Loucy (cell line): ENCODE results near the gene GFY.

Experiments used
- H2AFZ ChIP-seq: fragments of 200-600 bp; sonication (generic); 2 replicates; pipeline ENCODE4 v1.6.0; 2016; ENCODE audit warnings: antibody characterized with exemption, mild to moderate bottlenecking, low read length, moderate library complexity
- H3F3A ChIP-seq: fragments of 200-600 bp; 2 replicates; pipeline ENCODE4 v1.6.0; 2016; ENCODE audit warnings: antibody characterized with exemption, low read depth, mild to moderate bottlenecking
- H3K27me3 ChIP-seq: fragments of 200-600 bp; sonication (generic); 2 replicates; pipeline ENCODE4 v1.6.1; 2014; ENCODE audit warnings: low read length, mild to moderate bottlenecking; ENCODE audit not compliant: insufficient read depth, poor library complexity, severe bottlenecking
- H3K36me3 ChIP-seq: fragments of 200-600 bp; sonication (generic); 2 replicates; pipeline ENCODE4 v1.6.1; 2016; ENCODE audit warnings: low read length; ENCODE audit not compliant: insufficient read depth
- H3K4me1 ChIP-seq: fragments of 200-600 bp; sonication (generic); 2 replicates; pipeline ENCODE4 v1.5.1; 2014; ENCODE audit warnings: low read length, mild to moderate bottlenecking; ENCODE audit not compliant: insufficient read depth, poor library complexity, severe bottlenecking
- H3K4me2 ChIP-seq: fragments of 200-600 bp; sonication (generic); 2 replicates; pipeline ENCODE4 v1.6.0; 2014; ENCODE audit warnings: antibody characterized with exemption, low read length, low read depth, mild to moderate bottlenecking; ENCODE audit not compliant: poor library complexity, severe bottlenecking
- H3K4me3 ChIP-seq: fragments of 200-600 bp; sonication (generic); 2 replicates; pipeline ENCODE4 v1.5.1; 2014; ENCODE audit warnings: low read length, mild to moderate bottlenecking, mixed read lengths; ENCODE audit not compliant: poor library complexity, severe bottlenecking
- H3K79me2 ChIP-seq: fragments of 200-600 bp; sonication (generic); 2 replicates; pipeline ENCODE4 v1.6.1; 2014; ENCODE audit warnings: low read length; ENCODE audit not compliant: insufficient read depth
- H3K9ac ChIP-seq: fragments of 200-600 bp; sonication (generic); 2 replicates; pipeline ENCODE4 v1.6.0; 2014; ENCODE audit warnings: mild to moderate bottlenecking, low read depth, low read length, moderate library complexity; ENCODE audit not compliant: poor library complexity, severe bottlenecking
- H3K9me2 ChIP-seq: fragments of 200-600 bp; sonication (generic); replicated peaks from 2 replicates; pipeline ENCODE4 v1.6.1; 2016; ENCODE audit warnings: low read depth, low read length, mixed read lengths
- H3K9me3 ChIP-seq: fragments of 200-600 bp; sonication (generic); 2 replicates; pipeline ENCODE4 v1.6.1; 2014; ENCODE audit warnings: mild to moderate bottlenecking, antibody characterized with exemption, low read length, low read depth; ENCODE audit not compliant: insufficient read depth
- H4K20me1 ChIP-seq: fragments of 200-600 bp; sonication (generic); 2 replicates; pipeline ENCODE4 v1.6.0; 2014; ENCODE audit warnings: antibody characterized with exemption, low read length, mild to moderate bottlenecking; ENCODE audit not compliant: insufficient read depth, poor library complexity, severe bottlenecking
- CTCF ChIP-seq: fragments of 200-600 bp; sonication (generic); conservative IDR thresholded peaks from 2 replicates; pipeline ENCODE4 v1.5.1; 2014; ENCODE audit warnings: mild to moderate bottlenecking, antibody characterized with exemption, low read length
- EZH2phosphoT487 ChIP-seq: fragments of 200-600 bp; IDR thresholded peaks from 2 replicates; pipeline ENCODE4 v1.6.1; 2018; ENCODE audit warnings: antibody characterized with exemption, mild to moderate bottlenecking, moderate library complexity, borderline replicate concordance

The GFY gene

GRCh38 chr19:49462492-49462891 lies 37.3 kb downstream of the GFY start:
- Histone ChIP-seq H3K9ac (no peak overlapping the region), H3K4me2 (no peak overlapping the region), H3K79me2 (peaks cover 11% of the 10 kb centered on the region; the same call in 1 of the 2 replicates), H3K4me3 (no peak overlapping the region), H3K9me2 (no peaks in the 10 kb centered on the region), H3K9me3 (no peaks in the 10 kb centered on the region), H3K36me3 (no peaks in the 10 kb centered on the region; the same call in 1 of the 2 replicates), H3F3A (no peaks in the 10 kb centered on the region), H2AFZ (no peak overlapping the region), H3K4me1 (peaks cover 10% of the 10 kb centered on the region), H4K20me1 (no peaks in the 10 kb centered on the region), H3K27me3 (no peaks in the 10 kb centered on the region)
- TF ChIP-seq CTCF = no peak
- no peak for TF ChIP-seq EZH2phosphoT487

GRCh38 chr19:49463960-49464740 lies 39.0 kb downstream of the GFY start:
- H3K36me3 ChIP-seq = no peaks in the 10 kb centered on the region; the same call in 1 of the 2 replicates
- no peak overlapping the region for H3K4me2 ChIP-seq
- H3F3A ChIP-seq = peaks cover 6% of the 10 kb centered on the region

GRCh38 chr19:49465371-49465770 lies 40.2 kb downstream of the GFY start:
- no peak overlapping the region for H3K4me2 ChIP-seq
- H4K20me1 ChIP-seq = no peaks in the 10 kb centered on the region
- H3F3A ChIP-seq = peaks cover 11% of the 10 kb centered on the region
- H3K4me1 ChIP-seq = peaks cover 17% of the 10 kb centered on the region
- no peaks in the 10 kb centered on the region for H3K27me3 ChIP-seq
- no peaks in the 10 kb centered on the region for H3K79me2 ChIP-seq
- H3K36me3 ChIP-seq = no peaks in the 10 kb centered on the region; the same call in 1 of the 2 replicates
- no peak overlapping the region for H3K4me3 ChIP-seq
- H2AFZ ChIP-seq = no peak overlapping the region
- no peaks in the 10 kb centered on the region for H3K9me3 ChIP-seq
- H3K9me2 ChIP-seq = no peaks in the 10 kb centered on the region
- H3K9ac ChIP-seq = no peak overlapping the region
- no peak for TF ChIP-seq EZH2phosphoT487
- TF ChIP-seq CTCF = no peak

More at GRCh38 chr19:49463960-49464740, 39.0 kb downstream of the GFY start:
- TF ChIP-seq CTCF (no peak), EZH2phosphoT487 (no peak)
- Histone ChIP-seq H3K9me3 (no peaks in the 10 kb centered on the region), H3K4me3 (no peak overlapping the region), H3K27me3 (no peaks in the 10 kb centered on the region), H2AFZ (no peak overlapping the region), H3K9me2 (no peaks in the 10 kb centered on the region), H4K20me1 (no peaks in the 10 kb centered on the region), H3K9ac (no peak overlapping the region), H3K79me2 (0 out of 2 replicates have a peak, but pooled peaks cover 2% of the 10 kb centered on the region), H3K4me1 (peaks cover 12% of the 10 kb centered on the region)
